Articular chondrocyte of knee joint (primary cell): Measurements from ENCODE around the gene RHOJ. TPM values are rescaled to one million over a fixed set of nuclear protein-coding genes. Genes with fewer than 3 reads are reported as not detected.

Experiments used
- total RNA-seq: library from RNA; depleted of rRNA; stranded (reverse); fragments of >200 nt; gene quantifications from 2 replicates; pipeline ENCODE4 v1.2.3, GENCODE V29; 2012

RHOJ gene
- 4.3 TPM in 2 replicates for total RNA-seq

GRCh38 chr14:63204407-63205043 lies at the start of gene RHOJ:
RHOJ (plus strand) TSS chr14:63204443; CDS start chr14:63204870, 427 bp downstream.

GRCh38 chr14:63318835-63319234 lies 114.6 kb downstream of the RHOJ start, which contains the start of gene GPHB5:
GPHB5 (minus strand) TSS chr14:63318935; CDS start chr14:63317849, 1,086 bp downstream.

Other genes starting within 250 kb of the RHOJ start
- not detected in 2 replicates for gene KCNH5, start 159.0 kb upstream of the RHOJ start, total RNA-seq
- not detected in 2 replicates for gene GPHB5, start 114.5 kb downstream of the RHOJ start, total RNA-seq